ENCODE data around the gene CADM2. TPM values are rescaled to one million over a fixed set of nuclear protein-coding genes. Genes with fewer than 3 reads are reported as not detected.

Gene CADM2
- total RNA-seq, 1 experiment from 2014 or later, result 10.9 TPM

- H3K4me1 Mint-ChIP-seq, result peaks cover 7 to 9% of the 10 kb centered on the region in 2 experiments
- no peak for DNase-seq
- no peaks in the 10 kb centered on the region for H3K79me2 ChIP-seq (ENCODE audit: insufficient read depth, low read length)
- H3K56ac ChIP-seq (ENCODE audit: insufficient read length, low read depth, low read length), result no peak overlapping the region
- no peak overlapping the region for H4K8ac ChIP-seq (replicated peaks; ENCODE audit: insufficient read length, low read depth, low read length)
- no peak overlapping the region for H3K4ac ChIP-seq (ENCODE audit: low read depth, low read length)
- no peak overlapping the region for H4K91ac ChIP-seq (ENCODE audit: insufficient read length, low read depth, low read length)
- H3K4me2 ChIP-seq (ENCODE audit: insufficient read depth, insufficient read length, low read length), result no peak overlapping the region
- no peak for TF ChIP-seq CTCF (conservative IDR thresholded peaks at IDR 0.05)
- H3K4me1 ChIP-seq (ENCODE audit: insufficient read depth, low read length), result no peaks in the 10 kb centered on the region
- no peak overlapping the region for H2BK5ac ChIP-seq (ENCODE audit: insufficient read length, low read length)
- no peak overlapping the region for H2BK12ac ChIP-seq (ENCODE audit: insufficient read length, low read depth, low read length)
- no peaks in the 10 kb centered on the region for H3K79me1 ChIP-seq (ENCODE audit: insufficient read depth, low read depth, low read length, poor library complexity, severe bottlenecking)
- no peak overlapping the region for H3K4me3 Mint-ChIP-seq
- H3K27me3 Mint-ChIP-seq (ENCODE audit: low read depth), result no peaks in the 10 kb centered on the region
- H3K27ac ChIP-seq (ENCODE audit: insufficient read length, low read depth, low read length), result no peak overlapping the region
- H2BK15ac ChIP-seq (ENCODE audit: low read depth, low read length), result no peak overlapping the region
- H2AK5ac ChIP-seq (ENCODE audit: insufficient read length, low read length), result no peak overlapping the region
- no peak overlapping the region for H3K14ac ChIP-seq (ENCODE audit: insufficient read depth, low read length)
- H3K9ac ChIP-seq (ENCODE audit: extremely low read depth, insufficient read length, low read length), result no peak overlapping the region
- no peak overlapping the region for H3K27ac Mint-ChIP-seq
- no peak overlapping the region for H2AFZ ChIP-seq (ENCODE audit: low read length)
- no peak overlapping the region for H3T11ph ChIP-seq (ENCODE audit: low read length)
- no peak overlapping the region for H3K23ac ChIP-seq (ENCODE audit: insufficient read length, low read depth, low read length)
- WGBS (ENCODE audit: extremely low coverage, insufficient read length, low lambda C conversion rate), result no CpG with 5 or more reads among the region's 2 CpGs
- H3K18ac ChIP-seq (ENCODE audit: insufficient read length, low read depth, low read length), result no peak overlapping the region
- H2BK20ac ChIP-seq (ENCODE audit: low read depth, low read length, poor library complexity, severe bottlenecking), result no peak overlapping the region
- H2BK120ac ChIP-seq (ENCODE audit: low read depth, low read length, poor library complexity, severe bottlenecking), result no peak overlapping the region
- no peaks in the 10 kb centered on the region for H3K27me3 ChIP-seq (ENCODE audit: insufficient read depth, low read length)
- no peaks in the 10 kb centered on the region for H3K23me2 ChIP-seq (ENCODE audit: insufficient read length, low read depth, low read length, poor library complexity, severe bottlenecking)
- no peak overlapping the region for H4K5ac ChIP-seq (ENCODE audit: insufficient read length, low read depth, low read length)
- no peaks in the 10 kb centered on the region; a peak in 1 of 7 replicates for H3K36me3 Mint-ChIP-seq (ENCODE audit: insufficient read depth in 1 of 3, low read depth in 3 of 3)
- no peaks in the 10 kb centered on the region for H3K9me3 ChIP-seq (ENCODE audit: control insufficient read depth, low read depth, low read length)
- no peaks in the 10 kb centered on the region for H4K20me1 ChIP-seq (ENCODE audit: control insufficient read depth, insufficient read depth, insufficient read length)
- no peaks in the 10 kb centered on the region for H3K9me3 Mint-ChIP-seq
Observed at GRCh38 chr3:85574006-85574705, 615.4 kb downstream of the CADM2 start.

All from H9 (cell line).